H1 (cell line): Measurements from ENCODE around the gene HSH2D. TPM values are rescaled to one million over a fixed set of nuclear protein-coding genes. Genes with fewer than 3 reads are reported as not detected.

ENCODE experiments used
- CEBPB ChIP-seq: IDR thresholded peaks from 2 replicates; pipeline ENCODE4 v1.6.1; 2012; ENCODE audit warnings: low read depth, low read length
- CHD7 ChIP-seq: fragments of 300-600 bp; sonication (generic); IDR thresholded peaks from 2 replicates; pipeline ENCODE4 v1.7.1; 2012; ENCODE audit warnings: low read length, moderate library complexity, mild to moderate bottlenecking, inconsistent platforms; ENCODE audit not compliant: insufficient replicate concordance
- CTBP2 ChIP-seq: IDR thresholded peaks from 2 replicates; pipeline ENCODE4 v1.7.0; 2011; ENCODE audit warnings: borderline replicate concordance, mild to moderate bottlenecking, moderate library complexity, mixed read lengths, low read length; ENCODE audit not compliant: insufficient read depth, insufficient read length
- HDAC6 ChIP-seq: IDR thresholded peaks from one replicate; pipeline ENCODE4 v1.7.1; 2012; ENCODE audit warnings: low read depth, mild to moderate bottlenecking, inconsistent platforms, low read length, moderate library complexity
- NRF1 ChIP-seq: IDR thresholded peaks from 2 replicates; pipeline ENCODE4 v1.6.1; 2011; ENCODE audit warnings: mild to moderate bottlenecking, low read depth, low read length, improper control_type of control experiment
- POLR2AphosphoS5 ChIP-seq: IDR thresholded peaks from 2 replicates; pipeline ENCODE4 v1.6.1; 2011; ENCODE audit warnings: low read depth, low read length
- RBBP5 ChIP-seq: IDR thresholded peaks from 2 replicates; pipeline ENCODE4 v1.7.1; 2012; ENCODE audit warnings: low read depth, mild to moderate bottlenecking, inconsistent platforms, low read length, moderate library complexity, borderline replicate concordance
- RXRA ChIP-seq: IDR thresholded peaks from 2 replicates; pipeline ENCODE4 v1.6.1; 2011; ENCODE audit warnings: low read depth, mild to moderate bottlenecking, low read length, moderate library complexity; ENCODE audit not compliant: insufficient read depth
- SP2 ChIP-seq: IDR thresholded peaks from 2 replicates; pipeline ENCODE4 v1.6.1; 2012; ENCODE audit warnings: mild to moderate bottlenecking, low read length, inconsistent platforms
- SRF ChIP-seq: IDR thresholded peaks from 2 replicates; pipeline ENCODE4 v1.6.1; 2011; ENCODE audit warnings: mild to moderate bottlenecking, low read depth, low read length, moderate library complexity
- ZNF274 ChIP-seq: IDR thresholded peaks from 2 replicates; pipeline ENCODE4 v1.7.0; 2012; ENCODE audit warnings: low read length, borderline replicate concordance; ENCODE audit errors: extremely low read depth
- polyA plus RNA-seq, 7 experiments: library from polyadenylated mRNA; depleted of rRNA in 3 of 7; stranded (reverse) in 5 of 7; unstranded in 2 of 7; fragments of >200 nt in 5 of 7; fragments of 200-250 nt in 2 of 7; gene quantifications; 1 replicate in 5 of 7; 2 replicates in 1 of 7; 4 replicates in 1 of 7; pipeline versions ENCODE4 v1.2.1 to v1.2.3, GENCODE V29; 2011 to 2013; ENCODE audit warnings: missing spikeins in 2 of 7, mixed read lengths in 2 of 7
- total RNA-seq: library from RNA; stranded (reverse); fragmentation: NEBNext Ultra II Directional; extraction: Animal tissue kit (Norgen Biotek cat#: 25700); gene quantifications from 2 replicates; pipeline ENCODE4 v1.2.1, GENCODE V29; 2021

Gene HSH2D
- total and polyA plus RNA-seq, 2 of the 8 experiments (the other 6 are each of a cell fraction or from before 2014, with no cell fraction given), result 0.67 to 1.6 TPM

DNA sequence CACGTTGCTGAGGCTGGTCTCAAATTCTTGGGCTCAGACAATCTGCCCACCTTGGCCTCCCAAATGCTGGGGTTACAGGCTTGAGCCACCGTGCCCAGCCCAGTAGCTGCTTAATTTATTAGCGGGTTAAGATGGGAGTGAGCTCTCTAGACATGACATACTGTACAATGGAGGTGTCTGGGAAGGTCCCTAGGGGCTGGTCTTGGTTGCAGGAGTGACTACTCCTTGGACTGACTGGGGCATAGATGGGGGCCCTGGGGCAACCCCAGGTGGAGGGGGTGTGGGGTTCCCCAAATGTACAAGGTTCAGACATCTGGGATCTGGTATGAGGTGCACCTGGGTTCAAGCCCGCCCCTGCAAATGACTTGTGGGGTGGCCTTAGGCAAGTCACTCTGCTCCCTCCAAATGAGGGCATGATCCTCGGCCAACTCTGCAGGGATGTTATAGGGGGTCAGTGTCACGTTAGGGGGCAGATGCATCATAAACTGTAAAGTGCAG lies 17.0 kb downstream of the HSH2D start (continued):
- TF ChIP-seq CHD7 (no peak), CEBPB (no peak), SRF (no peak), POLR2AphosphoS5 (no peak), RBBP5 (no peak), ZNF274 (no peak), HDAC6 (no peak), RXRA (no peak), CTBP2 (no peak), NRF1 (no peak), SP2 (no peak)
